SK-N-SH treated with all-trans-retinoic acid at 6 μM for 48 hours (cell line): ENCODE results near the gene IMPG1.

Experiments used
- CSDC2 ChIP-seq: fragments of 250-450 bp; sonication (Bioruptor Pico); IDR thresholded peaks from 2 replicates; pipeline ENCODE4 v1.5.0; 2020; ENCODE audit warnings: mild to moderate bottlenecking, moderate library complexity
- ESRRG ChIP-seq: fragments of 250-450 bp; sonication (Bioruptor Pico); IDR thresholded peaks from 2 replicates; pipeline ENCODE4 v1.6.1; 2021; ENCODE audit warnings: mild to moderate bottlenecking
- RARB ChIP-seq: fragments of 250-450 bp; sonication (Bioruptor Pico); IDR thresholded peaks from 2 replicates; pipeline ENCODE4 v1.8.0; 2021; ENCODE audit warnings: mild to moderate bottlenecking, moderate library complexity
- ZNF70 ChIP-seq: fragments of 450-650 bp; formaldehyde crosslinking; IDR thresholded peaks from 2 replicates; pipeline ENCODE4 v1.5.0; 2020; ENCODE audit warnings: mild to moderate bottlenecking, moderate library complexity
- TF ChIP-seq, protein P1 (sequence below): fragments of 250-450 bp; sonication (Bioruptor Pico); IDR thresholded peaks from 2 replicates; pipeline ENCODE4 v1.8.0; 2020; ENCODE audit warnings: mild to moderate bottlenecking, moderate library complexity, borderline replicate concordance
- TF ChIP-seq, protein P2 (sequence below): fragments of 250-450 bp; sonication (Bioruptor Pico); IDR thresholded peaks from 2 replicates; pipeline ENCODE4 v1.5.0; 2020; ENCODE audit warnings: mild to moderate bottlenecking, moderate library complexity

DNA sequence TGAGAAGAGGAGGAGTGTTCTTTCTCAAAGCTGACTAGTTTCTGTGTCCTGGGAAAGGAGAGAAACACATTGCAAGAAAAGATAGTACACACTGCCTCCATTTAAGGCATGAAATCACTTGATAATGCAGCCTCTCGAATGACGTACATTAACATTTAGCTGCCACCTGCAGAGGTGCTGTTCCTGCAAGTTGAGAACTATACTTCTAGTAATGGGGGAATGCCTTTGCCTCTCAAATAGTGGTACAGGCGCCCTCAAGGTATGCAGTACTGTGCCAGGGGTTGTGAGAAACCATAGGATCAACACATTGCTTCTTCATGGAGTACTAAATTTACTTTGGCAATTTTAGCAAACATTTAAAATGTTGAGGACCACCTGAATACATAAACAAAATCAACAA, 20.1 kb downstream of the IMPG1 start:
- no peak for TF ChIP-seq ESRRG (CRISPR knock-in tag)
- TF ChIP-seq, protein P1, sequence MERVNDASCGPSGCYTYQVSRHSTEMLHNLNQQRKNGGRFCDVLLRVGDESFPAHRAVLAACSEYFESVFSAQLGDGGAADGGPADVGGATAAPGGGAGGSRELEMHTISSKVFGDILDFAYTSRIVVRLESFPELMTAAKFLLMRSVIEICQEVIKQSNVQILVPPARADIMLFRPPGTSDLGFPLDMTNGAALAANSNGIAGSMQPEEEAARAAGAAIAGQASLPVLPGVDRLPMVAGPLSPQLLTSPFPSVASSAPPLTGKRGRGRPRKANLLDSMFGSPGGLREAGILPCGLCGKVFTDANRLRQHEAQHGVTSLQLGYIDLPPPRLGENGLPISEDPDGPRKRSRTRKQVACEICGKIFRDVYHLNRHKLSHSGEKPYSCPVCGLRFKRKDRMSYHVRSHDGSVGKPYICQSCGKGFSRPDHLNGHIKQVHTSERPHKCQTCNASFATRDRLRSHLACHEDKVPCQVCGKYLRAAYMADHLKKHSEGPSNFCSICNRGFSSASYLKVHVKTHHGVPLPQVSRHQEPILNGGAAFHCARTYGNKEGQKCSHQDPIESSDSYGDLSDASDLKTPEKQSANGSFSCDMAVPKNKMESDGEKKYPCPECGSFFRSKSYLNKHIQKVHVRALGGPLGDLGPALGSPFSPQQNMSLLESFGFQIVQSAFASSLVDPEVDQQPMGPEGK (CRISPR knock-in tag) = no peak
- TF ChIP-seq ZNF70 (CRISPR knock-in tag) = no peak
- TF ChIP-seq, protein P2, sequence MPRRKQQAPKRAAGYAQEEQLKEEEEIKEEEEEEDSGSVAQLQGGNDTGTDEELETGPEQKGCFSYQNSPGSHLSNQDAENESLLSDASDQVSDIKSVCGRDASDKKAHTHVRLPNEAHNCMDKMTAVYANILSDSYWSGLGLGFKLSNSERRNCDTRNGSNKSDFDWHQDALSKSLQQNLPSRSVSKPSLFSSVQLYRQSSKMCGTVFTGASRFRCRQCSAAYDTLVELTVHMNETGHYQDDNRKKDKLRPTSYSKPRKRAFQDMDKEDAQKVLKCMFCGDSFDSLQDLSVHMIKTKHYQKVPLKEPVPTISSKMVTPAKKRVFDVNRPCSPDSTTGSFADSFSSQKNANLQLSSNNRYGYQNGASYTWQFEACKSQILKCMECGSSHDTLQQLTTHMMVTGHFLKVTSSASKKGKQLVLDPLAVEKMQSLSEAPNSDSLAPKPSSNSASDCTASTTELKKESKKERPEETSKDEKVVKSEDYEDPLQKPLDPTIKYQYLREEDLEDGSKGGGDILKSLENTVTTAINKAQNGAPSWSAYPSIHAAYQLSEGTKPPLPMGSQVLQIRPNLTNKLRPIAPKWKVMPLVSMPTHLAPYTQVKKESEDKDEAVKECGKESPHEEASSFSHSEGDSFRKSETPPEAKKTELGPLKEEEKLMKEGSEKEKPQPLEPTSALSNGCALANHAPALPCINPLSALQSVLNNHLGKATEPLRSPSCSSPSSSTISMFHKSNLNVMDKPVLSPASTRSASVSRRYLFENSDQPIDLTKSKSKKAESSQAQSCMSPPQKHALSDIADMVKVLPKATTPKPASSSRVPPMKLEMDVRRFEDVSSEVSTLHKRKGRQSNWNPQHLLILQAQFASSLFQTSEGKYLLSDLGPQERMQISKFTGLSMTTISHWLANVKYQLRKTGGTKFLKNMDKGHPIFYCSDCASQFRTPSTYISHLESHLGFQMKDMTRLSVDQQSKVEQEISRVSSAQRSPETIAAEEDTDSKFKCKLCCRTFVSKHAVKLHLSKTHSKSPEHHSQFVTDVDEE (CRISPR knock-in tag) = no peak
- TF ChIP-seq RARB = no peak
- no peak for TF ChIP-seq CSDC2 (CRISPR knock-in tag)
